Sigmoid colon (tissue), 4 donors: ENCODE data around the gene SKIC8.

Source experiments
- POLR2A ChIP-seq, 2 donors: fragments of 450-650 bp; IDR thresholded peaks; one replicate each; pipeline ENCODE4 v1.6.1; 2016; ENCODE audit warnings: antibody characterized with exemption in 2 of 2, mild to moderate bottlenecking in 2 of 2, moderate library complexity in 2 of 2
- POLR2AphosphoS5 ChIP-seq, 4 donors: sonication (generic); formaldehyde crosslinking; IDR thresholded peaks; one replicate each; pipeline ENCODE4 v1.6.1; 2017; ENCODE audit warnings: antibody characterized with exemption in 4 of 4
- TF ChIP-seq, protein P1 (sequence below), 4 experiments: fragments of 450-650 bp in 3 of 4; fragments of 200-600 bp in 1 of 4; IDR thresholded peaks; one replicate each; pipeline ENCODE4 v1.5.1; 2016 to 2019; ENCODE audit warnings: antibody characterized with exemption in 4 of 4, mild to moderate bottlenecking in 3 of 4, moderate library complexity in 2 of 4

DNA sequence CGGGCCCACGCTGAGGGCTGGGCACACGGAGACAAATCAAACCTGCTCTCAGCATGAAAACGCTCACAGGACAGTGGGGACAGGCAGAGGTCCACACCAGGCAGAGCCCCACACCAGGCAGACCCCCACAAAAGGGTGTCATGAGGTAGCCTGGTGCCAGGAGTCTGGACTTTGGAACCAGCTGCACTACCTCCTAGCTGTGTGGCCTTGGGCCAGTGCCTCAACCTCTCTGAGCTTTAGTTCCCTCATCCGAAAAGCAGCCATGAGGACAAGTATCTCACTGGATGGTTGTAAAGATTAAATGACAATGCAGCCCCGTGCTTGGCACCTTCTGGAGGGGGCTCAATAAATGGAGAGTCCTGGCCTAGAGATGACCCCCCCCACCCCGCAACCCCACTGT, 24.3 kb upstream of the SKIC8 start:
- TF ChIP-seq, protein P1, sequence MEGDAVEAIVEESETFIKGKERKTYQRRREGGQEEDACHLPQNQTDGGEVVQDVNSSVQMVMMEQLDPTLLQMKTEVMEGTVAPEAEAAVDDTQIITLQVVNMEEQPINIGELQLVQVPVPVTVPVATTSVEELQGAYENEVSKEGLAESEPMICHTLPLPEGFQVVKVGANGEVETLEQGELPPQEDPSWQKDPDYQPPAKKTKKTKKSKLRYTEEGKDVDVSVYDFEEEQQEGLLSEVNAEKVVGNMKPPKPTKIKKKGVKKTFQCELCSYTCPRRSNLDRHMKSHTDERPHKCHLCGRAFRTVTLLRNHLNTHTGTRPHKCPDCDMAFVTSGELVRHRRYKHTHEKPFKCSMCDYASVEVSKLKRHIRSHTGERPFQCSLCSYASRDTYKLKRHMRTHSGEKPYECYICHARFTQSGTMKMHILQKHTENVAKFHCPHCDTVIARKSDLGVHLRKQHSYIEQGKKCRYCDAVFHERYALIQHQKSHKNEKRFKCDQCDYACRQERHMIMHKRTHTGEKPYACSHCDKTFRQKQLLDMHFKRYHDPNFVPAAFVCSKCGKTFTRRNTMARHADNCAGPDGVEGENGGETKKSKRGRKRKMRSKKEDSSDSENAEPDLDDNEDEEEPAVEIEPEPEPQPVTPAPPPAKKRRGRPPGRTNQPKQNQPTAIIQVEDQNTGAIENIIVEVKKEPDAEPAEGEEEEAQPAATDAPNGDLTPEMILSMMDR (IDR thresholded peaks at IDR 0.05): no peak
- TF ChIP-seq POLR2A (IDR thresholded peaks at IDR 0.05) (no peak), POLR2AphosphoS5 (IDR thresholded peaks at IDR 0.05) (no peak)
